ENCODE results near the gene PPFIA4.

The PPFIA4 gene

DNA sequence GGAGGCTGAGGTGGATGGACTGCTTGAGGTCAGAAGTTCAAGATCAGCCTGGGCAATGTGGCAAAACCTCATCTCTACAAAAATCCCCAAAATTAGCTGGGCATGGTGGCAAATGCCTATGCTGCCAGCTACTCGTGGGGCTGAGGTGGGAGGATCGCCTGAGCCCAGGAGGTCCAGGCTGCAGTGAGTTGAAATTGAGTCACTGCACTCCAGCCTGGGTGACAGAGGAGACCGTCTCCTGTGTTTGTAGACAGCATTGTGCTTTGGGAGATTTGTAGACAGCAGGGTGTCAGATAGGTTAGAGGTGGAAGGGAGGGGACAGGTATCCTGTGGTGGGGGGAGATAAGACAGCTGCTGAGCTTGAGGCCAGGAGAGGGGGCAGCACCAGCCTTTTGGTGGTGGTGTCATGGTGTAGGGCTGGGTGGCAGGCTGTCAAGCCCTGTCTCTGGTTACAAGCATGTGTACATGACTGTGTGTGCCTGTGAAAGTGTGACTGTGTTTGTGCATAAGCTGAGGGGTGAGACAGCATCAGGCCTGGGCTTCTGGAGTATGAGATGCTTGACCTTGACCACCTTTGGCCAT, 15.2 kb downstream of the PPFIA4 start:
- DNase-seq = no peak

DNA sequence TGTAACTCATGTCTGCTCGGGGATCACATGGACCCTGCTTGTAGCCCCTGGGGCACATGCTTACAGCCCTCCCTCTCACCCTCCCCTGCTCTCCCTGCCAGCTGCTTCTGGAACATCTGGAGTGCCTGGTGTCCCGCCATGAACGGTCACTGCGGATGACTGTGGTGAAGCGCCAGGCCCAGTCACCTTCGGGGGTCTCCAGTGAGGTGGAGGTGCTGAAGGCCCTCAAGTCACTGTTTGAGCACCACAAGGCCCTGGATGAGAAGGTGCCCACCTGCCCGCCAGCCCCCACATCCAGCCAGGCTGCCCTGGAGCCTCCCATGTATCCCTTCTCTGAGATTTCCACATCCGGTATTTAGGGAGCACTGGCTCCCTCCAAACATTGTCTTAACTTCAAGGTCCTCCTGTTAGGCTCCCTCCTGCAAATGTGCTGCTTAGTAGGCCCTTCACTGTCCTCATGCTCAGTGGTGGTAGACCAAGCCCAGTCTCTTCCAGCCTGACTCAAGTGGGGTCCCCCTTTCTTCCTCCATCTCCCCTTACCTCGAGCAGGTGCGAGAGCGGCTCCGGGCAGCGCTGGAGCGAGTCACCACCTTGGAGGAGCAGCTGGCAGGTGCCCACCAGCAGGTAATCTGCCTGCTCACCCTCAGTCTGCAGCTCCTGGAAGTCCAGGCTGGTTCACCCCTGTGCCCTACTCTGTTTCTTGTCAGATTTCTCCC, 17.7 kb downstream of the PPFIA4 start:
- DNase-seq = no peak

DNA sequence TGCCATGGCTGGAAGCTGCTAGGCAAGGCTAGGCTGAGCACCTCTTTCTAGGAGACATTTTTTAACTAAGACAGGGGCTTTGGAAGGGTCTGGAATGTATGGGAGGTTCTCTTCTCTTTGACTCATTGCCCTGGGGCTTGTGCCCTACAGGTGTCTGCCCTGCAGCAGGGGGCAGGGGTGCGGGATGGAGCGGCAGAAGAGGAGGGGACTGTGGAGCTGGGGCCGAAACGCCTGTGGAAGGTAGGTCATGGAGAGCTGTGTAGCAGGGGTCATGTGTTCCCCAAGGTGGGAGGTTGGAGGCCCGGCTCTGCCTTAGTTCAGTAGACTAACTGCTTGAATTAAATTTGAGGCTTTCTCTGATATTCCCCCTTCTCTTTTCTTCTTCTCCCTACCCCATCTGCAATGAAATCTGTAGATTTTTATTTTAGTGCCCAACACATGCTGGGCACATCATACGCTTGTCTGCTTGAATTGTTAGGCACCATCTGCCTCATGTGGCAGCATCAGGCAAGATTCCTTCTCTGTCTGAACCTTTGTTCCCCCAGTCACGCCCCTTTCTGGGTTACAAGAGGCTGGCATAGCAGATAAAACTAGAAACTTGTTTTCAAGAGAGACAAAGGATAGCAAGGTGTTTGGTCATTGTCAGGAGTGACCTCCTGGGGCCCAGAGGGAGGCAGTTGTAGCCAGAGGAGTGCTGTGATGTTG, 18.4 kb downstream of the PPFIA4 start:
- DNase-seq = peak; percentile 45

DNA sequence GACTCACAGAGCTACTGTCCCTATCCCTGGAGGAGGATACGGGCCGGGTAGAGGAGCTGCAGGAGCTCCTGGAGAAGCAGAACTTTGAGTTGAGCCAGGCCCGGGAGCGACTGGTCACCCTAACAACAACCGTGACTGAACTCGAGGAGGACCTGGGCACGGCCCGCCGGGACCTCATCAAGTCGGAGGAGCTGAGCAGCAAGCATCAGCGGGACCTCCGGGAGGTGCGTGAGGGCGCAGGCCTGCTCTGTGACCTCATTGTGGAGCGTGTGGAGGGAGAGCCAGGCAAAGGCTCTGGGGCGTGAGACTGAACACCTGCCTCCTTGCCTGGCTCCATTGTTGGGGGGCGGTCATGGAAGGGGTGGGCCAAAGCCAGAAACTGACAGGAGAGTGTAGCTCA, 19.0 kb downstream of the PPFIA4 start:
- DNase-seq = no peak

DNA sequence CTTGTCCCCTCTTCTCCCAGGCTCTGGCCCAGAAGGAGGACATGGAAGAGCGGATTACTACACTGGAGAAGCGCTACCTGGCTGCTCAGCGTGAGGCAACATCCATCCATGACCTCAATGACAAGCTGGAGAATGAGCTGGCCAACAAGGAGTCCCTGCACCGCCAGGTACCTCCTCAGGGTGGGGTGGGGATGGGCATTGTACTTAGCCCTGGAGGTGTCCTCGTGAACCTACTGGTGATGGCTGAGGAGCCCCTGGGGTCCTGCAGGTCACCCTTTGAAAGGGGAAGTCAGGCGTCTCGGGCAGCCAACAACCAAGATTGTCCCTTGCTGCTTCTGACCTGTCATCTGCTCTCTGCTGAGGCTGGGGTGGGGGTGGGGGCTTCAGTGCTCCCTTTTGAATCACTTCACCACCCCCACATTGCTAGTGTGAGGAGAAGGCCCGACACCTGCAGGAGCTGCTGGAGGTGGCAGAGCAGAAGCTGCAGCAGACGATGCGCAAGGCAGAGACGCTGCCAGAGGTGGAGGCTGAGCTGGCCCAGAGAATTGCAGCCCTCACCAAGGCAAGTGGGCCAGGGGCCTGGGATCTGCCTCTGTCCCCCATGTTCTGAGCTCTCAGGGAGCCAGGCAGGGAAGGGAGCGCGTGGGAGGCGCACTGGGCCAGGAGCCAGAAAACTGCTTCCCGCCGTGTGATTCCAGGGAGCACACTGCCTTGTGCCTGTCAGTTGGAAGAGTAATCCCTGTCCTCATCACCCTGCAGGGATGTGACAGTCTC, 19.7 kb downstream of the PPFIA4 start:
- DNase-seq = peak; percentile 37

DNA sequence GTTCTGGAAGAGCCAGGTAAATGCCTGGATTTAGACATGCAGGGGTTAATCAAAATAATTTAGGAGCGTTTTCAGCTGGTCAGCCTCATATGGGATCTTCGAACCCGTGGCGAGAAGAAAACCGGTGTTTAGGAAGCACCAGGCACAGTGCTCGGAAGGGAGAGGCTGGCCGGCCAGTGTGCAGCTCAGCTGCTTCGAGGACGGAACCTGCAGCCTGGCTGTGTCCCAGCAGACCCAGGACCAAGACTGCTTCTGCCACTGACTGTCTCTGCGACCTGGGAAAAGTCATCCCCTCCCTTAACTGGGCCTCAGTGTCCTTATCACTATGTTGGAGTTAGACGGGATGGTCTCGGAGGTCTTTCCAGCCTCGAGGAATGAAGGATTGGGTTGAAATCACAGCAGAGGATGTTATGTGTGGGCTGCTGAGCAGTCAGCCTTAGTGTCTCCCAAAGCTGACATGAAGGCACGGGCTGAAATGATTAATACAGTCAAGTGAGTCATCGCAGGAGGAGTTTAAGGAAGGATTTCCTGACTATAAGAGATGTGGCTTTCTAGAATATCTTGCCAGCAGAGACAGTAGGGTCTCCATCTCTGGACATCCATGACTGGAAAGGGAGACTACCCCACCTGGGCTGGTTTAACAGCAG, 20.8 kb downstream of the PPFIA4 start:
- no peak for DNase-seq

DNA sequence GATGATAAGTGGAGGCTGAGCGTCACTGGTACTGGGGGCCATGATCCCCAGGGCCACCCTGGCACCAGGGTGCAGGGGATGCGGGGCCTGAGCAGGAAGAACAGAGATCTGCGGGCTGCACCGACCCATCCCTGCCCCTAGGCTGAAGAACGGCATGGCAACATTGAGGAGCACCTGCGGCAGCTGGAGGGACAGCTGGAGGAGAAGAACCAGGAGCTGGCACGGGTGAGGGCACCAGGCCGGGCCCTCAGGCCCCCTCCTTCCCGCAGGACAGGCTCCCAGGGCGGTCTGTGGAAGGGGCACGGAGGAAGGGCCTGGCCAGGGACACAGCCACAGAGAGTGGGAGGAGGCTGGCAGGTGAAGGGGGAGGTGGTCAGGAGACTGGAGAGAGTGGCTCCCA, 21.8 kb downstream of the PPFIA4 start:
- DNase-seq = no peak

DNA sequence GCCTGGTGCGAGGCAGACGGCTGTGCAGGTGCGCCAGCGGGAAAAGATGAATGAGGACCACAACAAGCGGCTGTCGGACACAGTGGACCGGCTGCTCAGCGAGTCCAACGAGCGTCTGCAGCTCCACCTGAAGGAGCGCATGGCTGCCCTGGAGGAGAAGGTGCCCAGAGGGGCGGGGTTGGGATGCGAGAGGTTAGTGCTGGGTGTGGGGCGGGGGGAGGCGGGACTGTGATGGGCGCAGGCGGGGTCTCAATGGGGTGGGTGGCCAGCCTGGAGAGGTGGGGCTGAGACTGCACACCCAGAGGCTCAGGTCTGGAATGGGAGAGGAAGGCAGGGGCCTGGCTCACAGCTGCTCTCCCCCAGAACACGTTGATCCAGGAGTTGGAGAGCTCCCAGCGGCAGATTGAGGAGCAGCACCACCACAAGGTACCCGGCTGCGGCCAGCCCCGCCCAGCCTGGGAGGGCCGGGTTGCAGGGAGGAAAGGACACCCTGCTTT, 22.3 kb downstream of the PPFIA4 start:
- DNase-seq = peak; percentile 71

DNA sequence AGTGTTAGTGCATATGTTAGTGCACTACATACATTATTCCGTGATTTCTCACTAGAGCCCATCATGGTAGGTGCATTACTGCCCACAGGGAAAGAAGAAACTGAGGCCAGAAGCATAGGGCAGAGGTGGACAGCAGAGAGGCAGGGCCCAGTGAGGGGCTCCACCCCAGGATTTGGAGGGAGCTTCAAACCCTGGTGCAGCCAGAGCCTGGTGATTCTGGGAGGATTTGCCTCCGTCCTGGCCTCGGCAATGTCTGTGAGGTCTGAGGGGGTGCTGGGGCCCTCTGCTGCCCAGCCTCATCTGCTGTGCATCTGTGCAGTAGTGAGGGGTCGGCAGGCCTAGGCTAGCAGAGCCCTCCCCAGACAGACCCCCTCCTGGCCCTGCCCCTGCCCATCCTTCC, 22.8 kb downstream of the PPFIA4 start:
- no peak for DNase-seq

DNA sequence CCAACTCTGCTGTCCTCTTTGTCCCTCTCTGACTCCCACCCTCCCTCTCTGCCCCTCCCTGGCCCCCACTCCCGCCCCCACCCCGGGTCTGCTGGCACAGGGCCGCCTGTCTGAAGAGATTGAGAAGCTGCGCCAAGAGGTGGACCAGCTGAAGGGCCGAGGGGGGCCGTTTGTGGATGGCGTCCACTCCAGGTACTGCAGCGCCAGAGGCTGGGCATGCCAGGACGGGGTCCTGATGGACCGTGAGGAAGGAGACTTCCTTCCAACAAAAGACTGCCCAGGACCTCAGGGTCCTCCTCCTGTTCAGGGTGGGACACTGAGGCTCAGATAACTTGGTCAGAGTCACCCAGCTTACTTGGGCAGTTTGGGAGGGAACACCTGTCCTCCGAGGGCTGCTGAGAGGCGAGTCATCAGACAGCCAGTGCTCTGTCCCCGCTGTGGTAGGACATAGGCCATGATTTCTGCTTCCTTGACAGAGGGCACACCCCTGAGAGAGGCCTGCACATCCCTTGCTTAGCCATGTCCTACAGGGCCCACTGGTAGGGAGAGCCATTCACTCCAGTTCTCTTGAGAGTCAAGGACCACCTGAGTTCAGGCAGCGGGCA, 23.4 kb downstream of the PPFIA4 start:
- DNase-seq = no peak

DNA sequence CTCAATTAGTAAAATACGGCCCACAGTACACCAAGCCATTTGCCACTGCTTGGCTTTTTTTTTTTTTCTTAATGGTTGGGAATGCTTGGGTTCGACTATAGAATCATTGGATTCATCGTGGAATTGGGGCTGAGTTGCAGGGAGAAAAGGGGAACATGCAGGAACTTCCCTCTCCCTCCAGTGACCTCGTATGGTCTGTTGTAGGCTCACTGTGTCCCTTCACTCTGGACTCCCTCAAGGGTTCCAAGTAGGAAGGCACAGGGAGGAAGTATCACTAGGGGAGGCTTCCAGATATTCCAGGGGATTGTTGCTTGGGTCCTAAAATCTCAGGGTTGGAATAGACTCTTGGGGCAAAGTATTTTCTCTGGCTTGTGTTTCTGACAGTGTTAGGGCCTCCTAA, 24.5 kb downstream of the PPFIA4 start:
- no peak for DNase-seq

DNA sequence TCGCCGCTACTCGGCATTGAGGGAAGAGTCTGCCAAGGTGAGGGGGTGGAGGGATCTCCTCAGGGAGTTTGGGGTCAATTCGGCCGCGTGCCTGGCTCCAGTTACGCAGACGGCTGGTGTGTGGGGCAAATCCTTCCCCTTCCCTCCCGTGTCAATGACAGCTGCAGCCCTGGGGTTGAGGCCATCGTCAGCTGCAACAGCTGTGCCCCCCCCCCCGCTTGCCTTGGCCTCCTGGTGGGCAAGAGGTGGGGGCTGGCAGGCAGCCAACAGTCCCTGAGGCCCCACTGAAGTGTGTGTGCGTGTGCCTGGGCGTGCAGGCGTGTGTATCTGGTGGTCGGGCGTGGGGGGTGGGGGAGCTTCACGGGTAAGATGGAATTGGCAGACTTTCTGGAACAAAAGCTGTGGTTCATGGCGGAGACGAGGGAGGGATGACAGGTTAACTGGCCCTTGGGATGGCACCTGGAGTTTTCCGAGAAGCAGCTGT, 25.6 kb downstream of the PPFIA4 start:
- DNase-seq = peak; percentile 80

DNA sequence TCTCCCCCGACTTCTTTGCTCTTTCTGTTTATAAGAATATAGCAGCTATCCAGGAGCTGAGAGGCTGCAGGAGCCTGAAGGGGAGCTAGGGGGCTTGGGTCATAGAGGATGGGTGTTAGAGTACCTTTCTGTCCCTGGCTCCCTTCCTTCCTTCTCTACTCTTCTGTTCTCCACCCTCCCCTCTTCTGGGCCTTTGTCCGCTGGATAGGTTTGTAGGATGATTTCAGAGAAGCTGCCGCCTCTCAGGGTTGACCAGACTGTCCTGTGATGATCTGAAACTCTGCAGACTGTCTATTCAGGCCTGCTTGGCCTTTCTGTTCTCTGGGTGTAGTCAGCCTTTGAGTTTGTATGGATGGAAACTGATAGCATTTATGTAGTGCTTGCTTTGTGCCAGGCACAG, 26.3 kb downstream of the PPFIA4 start:
- no peak for DNase-seq

DNA sequence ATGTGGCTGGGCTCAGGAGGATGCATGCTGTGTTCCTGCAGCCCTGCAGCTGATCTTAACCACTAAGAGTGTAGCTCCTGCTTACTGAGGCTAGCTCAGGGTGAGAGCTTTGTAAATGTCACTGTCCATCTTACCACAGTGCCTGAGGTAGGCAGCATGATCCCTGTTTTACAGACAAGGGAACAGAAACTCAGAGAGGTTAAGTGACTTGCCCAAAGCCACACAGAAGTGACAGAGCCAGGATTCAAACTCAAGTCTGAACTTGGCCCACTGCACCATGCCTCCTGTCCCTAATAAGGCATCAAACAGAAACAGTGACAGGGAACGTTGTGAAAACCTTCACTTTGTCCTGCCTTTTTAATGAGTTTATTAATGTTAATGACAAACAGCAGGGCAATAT, 27.9 kb downstream of the PPFIA4 start:
- DNase-seq = no peak

DNA sequence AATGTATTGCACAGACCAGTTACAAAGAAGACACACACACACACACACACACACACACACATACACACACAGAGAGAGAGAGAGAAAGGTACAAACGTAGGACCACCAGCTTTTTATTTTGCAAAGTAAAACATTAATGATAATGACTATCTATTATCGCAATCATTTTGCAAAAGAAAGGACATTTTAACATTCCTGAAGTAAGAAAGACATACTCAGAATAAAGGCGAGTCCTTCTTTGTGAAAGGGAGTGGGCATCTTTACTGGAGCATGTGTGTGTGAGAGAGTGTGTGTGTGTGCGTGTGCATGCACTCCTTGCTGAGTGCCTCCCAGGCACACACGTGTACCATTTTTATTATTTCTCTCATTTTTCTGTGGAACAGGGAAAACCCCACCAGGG, 28.4 kb downstream of the PPFIA4 start:
- DNase-seq = no peak

DNA sequence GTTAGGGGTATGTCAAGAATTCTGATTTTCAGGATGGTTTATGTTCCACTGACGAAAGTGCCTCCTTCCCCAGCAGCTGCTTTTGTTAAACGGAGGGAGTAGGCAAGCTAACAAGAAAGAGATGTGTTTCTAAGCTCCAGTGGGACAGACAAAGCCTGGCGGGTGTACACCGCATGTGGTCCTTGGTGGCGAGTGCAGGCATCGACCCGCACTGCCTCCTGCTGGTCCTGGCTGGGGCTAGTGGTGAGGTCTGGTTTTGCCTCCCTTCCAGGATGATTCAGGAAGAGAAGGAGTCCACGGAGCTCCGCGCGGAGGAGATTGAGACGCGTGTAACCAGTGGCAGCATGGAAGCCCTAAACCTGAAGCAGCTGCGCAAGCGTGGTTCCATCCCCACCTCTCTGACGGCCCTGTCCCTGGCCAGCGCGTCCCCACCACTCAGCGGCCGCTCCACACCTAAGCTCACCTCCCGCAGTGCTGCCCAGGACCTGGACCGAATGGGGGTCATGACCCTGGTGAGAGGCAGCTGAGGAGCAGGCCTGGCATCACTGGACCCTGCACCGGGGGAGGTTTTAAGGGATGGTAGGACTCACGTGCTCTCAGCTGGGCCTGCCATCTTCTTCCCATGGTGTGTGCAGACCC, 29.0 kb downstream of the PPFIA4 start:
- no peak for DNase-seq

DNA sequence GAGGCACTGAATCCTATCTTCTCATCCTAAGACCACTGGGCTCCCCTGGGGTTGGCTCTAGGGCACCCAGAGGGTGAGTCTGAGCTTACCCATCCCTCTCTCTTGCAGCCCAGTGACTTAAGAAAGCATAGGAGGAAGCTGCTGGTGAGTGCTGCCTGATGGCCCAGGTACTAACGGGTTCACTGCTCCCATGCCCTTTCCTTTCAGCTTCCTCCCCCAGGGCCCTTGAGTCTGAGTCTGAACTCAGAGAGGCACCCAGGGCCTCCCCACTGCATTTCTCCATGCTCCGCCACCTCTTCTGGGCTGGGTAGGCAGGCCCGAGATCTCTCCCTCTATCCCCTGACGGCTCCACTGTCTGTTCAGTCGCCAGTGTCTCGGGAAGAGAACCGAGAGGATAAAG, 29.7 kb downstream of the PPFIA4 start:
- no peak for DNase-seq

DNA sequence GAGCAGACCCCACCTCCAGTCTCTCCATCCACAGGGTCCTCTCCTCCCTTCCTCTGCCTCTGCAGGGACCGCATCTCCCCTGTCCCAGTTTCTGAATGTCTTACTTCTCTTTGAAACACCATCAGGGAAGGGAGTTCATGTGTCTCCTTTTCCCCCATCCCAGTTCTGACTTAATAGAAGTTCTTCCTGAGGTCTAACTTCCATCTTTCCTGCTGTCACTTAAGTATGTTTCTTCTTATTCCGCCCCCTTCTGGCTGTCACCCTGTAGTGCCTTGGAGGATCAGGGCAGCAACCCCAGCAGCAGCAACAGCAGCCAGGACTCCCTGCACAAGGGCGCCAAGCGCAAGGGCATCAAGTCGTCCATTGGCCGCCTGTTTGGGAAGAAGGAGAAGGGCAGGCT, 30.2 kb downstream of the PPFIA4 start:
- DNase-seq = no peak

DNA sequence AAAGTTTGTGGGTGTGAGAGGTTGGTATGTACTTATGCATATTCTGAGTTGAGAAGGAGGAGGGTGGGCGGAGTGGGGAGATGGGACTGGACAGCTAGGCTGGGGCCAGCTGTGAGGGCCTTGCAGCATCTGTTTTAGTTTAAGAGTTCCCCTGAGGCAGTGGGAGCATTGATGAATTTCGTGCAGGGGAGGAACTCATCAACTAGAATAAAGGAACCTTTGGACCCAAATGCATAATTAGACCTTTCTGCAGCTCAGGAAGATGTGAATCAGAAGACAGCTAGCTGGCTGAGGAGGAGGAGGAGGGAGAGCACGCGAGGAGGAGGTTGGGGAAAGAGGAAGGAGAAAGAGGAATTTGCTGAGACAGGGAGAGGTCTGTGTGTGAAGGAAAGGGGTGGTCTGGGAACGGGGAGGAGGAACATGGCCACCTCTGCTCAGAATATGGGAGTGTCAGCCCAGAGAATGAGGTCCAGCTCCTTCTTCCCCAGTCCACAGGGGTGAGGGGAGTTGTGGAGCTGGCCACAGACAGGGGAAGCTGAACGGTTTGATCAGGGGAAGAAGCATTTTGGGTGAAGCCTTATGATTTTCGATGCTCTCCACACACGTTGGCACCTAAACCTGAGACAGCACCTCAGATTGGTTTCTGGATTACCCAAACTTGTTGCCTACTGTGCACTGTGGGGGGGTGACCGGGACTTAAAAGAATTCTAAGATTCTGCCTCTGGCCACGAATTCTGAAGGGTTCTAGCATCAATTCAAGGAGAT, 31.8 kb downstream of the PPFIA4 start:
- no peak for DNase-seq

DNA sequence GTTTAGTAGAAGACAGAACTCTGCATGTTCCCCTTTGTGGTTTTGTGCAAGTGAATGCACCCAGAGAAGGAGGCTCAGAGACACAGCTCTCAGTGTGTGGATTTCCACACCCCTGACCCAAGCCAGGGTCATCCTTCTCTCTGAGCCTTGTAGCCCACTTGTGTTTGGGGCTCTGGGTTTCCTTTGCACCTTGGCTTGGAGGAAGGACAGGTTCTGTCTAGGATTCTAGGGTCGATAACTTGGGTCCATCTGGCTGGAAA, 32.3 kb downstream of the PPFIA4 start:
- no peak for DNase-seq

DNA sequence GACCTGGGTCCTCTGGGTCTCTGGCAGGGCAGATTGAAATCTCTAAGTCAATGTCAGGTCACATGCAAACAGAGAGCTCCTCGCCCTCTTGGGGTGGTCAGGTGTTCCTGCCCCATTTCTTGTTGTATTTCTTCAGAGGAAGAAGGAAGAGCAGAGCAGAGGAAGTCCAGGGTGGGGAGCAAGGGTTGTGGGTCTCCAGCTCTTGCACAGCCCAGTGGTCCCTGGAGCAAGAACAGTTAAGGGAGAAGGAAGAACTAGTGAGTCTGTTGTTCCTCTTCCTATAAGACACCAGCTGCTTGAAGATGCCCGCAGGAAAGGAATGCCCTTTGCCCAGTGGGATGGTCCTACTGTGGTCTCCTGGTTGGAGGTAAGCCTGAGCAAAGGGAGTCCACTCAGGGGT, 33.2 kb downstream of the PPFIA4 start:
- DNase-seq = no peak
